ENCODE results near the gene MED13L.

The MED13L gene

DNA sequence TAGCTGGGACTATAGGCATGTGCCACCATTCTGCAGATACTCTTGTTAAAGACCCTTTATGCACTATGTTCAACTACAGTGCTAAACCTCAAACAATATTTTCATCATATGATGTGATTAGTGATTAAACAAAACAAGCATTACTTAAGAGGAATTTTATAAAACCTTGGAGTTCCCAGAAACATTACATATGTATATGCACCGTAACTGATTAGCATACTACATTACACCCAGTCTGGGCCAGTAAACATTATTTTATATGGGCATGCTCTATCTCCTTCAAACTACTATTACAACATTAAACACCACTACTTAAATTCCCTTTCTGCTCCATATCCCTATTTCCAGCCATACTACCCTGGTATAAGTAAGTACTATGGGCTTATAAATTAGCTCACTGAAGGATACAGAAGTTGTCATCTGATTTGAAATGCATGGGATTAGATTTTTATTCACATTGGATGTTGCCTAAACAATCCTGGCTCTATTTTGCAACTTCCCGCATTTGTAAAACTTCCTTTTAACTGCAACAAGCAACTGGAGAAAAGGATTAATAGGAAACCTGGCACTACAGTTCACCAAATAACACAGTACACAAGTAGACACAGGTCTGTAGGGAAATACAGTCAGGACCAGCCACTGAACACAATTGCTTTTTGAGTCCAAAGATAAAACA, 205.8 kb downstream of the MED13L start:
- peaks cover 34 to 36% of the 10 kb centered on the region in 2 experiments for H3K4me1 ChIP-seq (ENCODE audit: control insufficient read depth in 1 of 2, insufficient read depth in 1 of 2, low read depth in 1 of 2, low read length in 1 of 2)
- TF ChIP-seq, protein P1, sequence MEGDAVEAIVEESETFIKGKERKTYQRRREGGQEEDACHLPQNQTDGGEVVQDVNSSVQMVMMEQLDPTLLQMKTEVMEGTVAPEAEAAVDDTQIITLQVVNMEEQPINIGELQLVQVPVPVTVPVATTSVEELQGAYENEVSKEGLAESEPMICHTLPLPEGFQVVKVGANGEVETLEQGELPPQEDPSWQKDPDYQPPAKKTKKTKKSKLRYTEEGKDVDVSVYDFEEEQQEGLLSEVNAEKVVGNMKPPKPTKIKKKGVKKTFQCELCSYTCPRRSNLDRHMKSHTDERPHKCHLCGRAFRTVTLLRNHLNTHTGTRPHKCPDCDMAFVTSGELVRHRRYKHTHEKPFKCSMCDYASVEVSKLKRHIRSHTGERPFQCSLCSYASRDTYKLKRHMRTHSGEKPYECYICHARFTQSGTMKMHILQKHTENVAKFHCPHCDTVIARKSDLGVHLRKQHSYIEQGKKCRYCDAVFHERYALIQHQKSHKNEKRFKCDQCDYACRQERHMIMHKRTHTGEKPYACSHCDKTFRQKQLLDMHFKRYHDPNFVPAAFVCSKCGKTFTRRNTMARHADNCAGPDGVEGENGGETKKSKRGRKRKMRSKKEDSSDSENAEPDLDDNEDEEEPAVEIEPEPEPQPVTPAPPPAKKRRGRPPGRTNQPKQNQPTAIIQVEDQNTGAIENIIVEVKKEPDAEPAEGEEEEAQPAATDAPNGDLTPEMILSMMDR (IDR thresholded peaks at IDR 0.05) = no peak
- H3K9me3 ChIP-seq = no peaks in the 10 kb centered on the region
- H3K4me3 ChIP-seq (ENCODE audit: low read depth in 1 of 2, low read length in 1 of 2) = peak overlapping the region in 1 of 2 experiments; percentile 19
- H3K36me3 ChIP-seq = no peaks in the 10 kb centered on the region
- H3K27ac ChIP-seq = peak overlapping the region; percentile 71
- H3K27me3 ChIP-seq = no peaks in the 10 kb centered on the region

GRCh38 chr12:116070444-116070843, 207.0 kb downstream of the MED13L start:
- Histone ChIP-seq H3K9me3 (no peaks in the 10 kb centered on the region), H3K27ac (peak overlapping the region; percentile 11), H3K4me3 (ENCODE audit: low read depth in 1 of 2, low read length in 1 of 2) (no peak overlapping the region), H3K27me3 (no peaks in the 10 kb centered on the region), H3K4me1 (ENCODE audit: control insufficient read depth in 1 of 2, insufficient read depth in 1 of 2, low read depth in 1 of 2, low read length in 1 of 2) (peaks cover 34 to 44% of the 10 kb centered on the region in 2 experiments), H3K36me3 (no peaks in the 10 kb centered on the region)
- TF ChIP-seq, protein P1 (IDR thresholded peaks at IDR 0.05) = no peak

DNA sequence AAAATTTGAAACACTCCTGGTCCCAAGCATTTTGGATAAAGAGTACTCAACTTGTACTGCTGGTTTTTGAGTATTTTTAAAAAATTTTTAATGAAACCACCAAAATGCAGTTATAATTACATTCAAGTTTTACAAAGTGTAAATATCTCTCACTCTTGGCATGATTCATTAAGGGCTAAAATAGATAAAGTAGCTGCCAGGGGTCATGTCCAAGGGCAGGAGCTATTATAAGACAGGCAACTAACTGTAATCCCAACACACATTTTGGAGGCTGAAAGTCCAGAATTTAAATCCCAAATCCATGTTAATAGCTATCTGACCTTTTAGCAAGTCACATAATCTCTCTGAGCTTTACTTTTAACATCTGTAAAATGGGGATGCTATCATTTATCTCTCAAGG, 207.6 kb downstream of the MED13L start:
- Histone ChIP-seq H3K36me3 (no peaks in the 10 kb centered on the region), H3K4me1 (ENCODE audit: control insufficient read depth in 1 of 2, insufficient read depth in 1 of 2, low read depth in 1 of 2, low read length in 1 of 2) (peaks cover 34 to 44% of the 10 kb centered on the region in 2 experiments), H3K27ac (peak overlapping the region; percentile 11), H3K4me3 (ENCODE audit: low read depth in 1 of 2, low read length in 1 of 2) (no peak overlapping the region), H3K9me3 (no peaks in the 10 kb centered on the region), H3K27me3 (no peaks in the 10 kb centered on the region)
- TF ChIP-seq, protein P1 (IDR thresholded peaks at IDR 0.05) = no peak

DNA sequence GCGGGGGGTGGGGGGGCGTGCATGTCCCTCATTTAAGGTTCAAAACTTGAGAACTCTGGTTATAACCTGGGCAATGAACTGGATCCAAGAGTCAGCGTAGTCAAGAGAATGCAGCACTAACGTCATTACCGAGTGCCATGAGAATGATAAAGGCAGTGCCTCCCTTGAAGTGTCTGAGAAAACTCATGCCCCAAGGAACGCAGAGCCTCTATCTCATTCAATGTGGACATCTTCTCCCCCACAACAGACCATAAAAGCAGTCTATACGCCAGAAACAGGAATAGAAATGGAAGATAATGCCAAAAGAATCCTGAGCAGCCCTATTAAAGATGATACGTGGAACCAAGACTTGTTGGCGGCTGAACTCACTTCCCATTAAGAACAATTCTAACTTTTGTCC, 208.6 kb downstream of the MED13L start:
- Histone ChIP-seq H3K4me3 (ENCODE audit: low read depth in 1 of 2, low read length in 1 of 2) (no peak overlapping the region), H3K27me3 (no peaks in the 10 kb centered on the region), H3K36me3 (no peaks in the 10 kb centered on the region), H3K9me3 (no peaks in the 10 kb centered on the region), H3K27ac (no peak overlapping the region), H3K4me1 (ENCODE audit: control insufficient read depth in 1 of 2, insufficient read depth in 1 of 2, low read depth in 1 of 2, low read length in 1 of 2) (peaks cover 34 to 44% of the 10 kb centered on the region in 2 experiments)
- TF ChIP-seq, protein P1 (IDR thresholded peaks at IDR 0.05) = no peak

- Histone ChIP-seq H3K27ac (peak overlapping the region; percentile 30), H3K36me3 (no peaks in the 10 kb centered on the region), H3K4me3 (ENCODE audit: low read depth in 1 of 2, low read length in 1 of 2) (no peak overlapping the region), H3K9me3 (no peaks in the 10 kb centered on the region), H3K4me1 (ENCODE audit: control insufficient read depth in 1 of 2, insufficient read depth in 1 of 2, low read depth in 1 of 2, low read length in 1 of 2) (peaks cover 31 to 41% of the 10 kb centered on the region in 2 experiments), H3K27me3 (no peaks in the 10 kb centered on the region)
- TF ChIP-seq, protein P1 (IDR thresholded peaks at IDR 0.05) = no peak
Measured at GRCh38 chr12:116068371-116068770, 209.1 kb downstream of the MED13L start.
